Measurements from ENCODE around the gene HOXA1.

Gene HOXA1

DNA sequence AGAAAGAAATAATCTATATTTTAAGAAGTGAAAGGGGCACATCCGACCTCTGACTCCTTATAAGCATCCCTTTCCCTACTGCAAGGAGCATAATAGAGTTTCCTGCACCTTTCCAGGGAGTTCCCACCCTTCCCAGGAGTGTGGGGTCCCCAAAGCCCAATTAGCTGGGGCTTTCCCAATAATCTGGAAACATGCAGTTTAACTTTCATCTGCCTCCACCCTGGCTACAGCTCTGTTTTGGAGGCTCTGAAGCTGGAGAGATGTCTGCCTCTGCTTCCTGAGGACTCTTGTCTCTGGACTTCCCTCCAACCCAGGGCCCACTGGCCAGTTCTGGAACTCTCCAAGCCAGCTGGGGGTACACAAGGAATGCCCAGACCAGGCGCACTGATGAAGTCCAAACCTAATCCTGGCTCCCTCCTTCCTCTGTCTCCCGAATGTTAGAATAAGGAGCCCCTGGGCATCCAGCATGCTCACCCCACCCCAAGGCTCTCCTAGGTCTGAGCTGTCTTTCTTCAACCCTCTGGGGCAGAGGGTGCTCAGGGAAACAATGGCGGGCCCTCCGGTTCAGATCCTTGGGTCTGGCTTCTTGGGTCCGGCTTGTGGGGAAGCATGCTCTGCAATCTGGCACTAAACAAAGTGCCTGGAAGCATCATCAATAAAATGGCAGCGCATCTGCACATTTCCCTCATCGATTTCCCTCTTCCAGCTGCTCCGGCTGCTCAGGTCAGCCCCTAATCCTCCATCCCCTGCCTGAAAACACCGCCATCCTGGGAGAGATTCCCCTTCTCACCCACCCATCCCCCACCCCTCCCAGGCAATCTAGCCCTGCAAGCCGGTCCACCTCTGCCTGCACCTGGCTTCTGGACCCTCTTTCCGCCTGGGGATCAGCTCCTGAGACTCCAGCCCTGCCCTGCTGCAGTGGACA is 21.4 kb upstream of the HOXA1 start:
- DNase-seq (ENCODE audit: low read depth in 2 of 2): no peak

- DNase-seq (ENCODE audit: low read depth in 2 of 2): no peak
Observed at GRCh38 chr7:27116031-27116961, 20.5 kb upstream of the HOXA1 start.

GRCh38 chr7:27115221-27116026 is 19.6 kb upstream of the HOXA1 start:
- DNase-seq (ENCODE audit: low read depth in 2 of 2): no peak

GRCh38 chr7:27114881-27115220 is 19.1 kb upstream of the HOXA1 start:
- no peak for DNase-seq (ENCODE audit: low read depth in 2 of 2)

GRCh38 chr7:27113991-27114769 is 18.4 kb upstream of the HOXA1 start:
- DNase-seq (ENCODE audit: low read depth in 2 of 2): no peak

- no peak for DNase-seq (ENCODE audit: low read depth in 2 of 2)
Observed at GRCh38 chr7:27112955-27113949, 17.5 kb upstream of the HOXA1 start.

GRCh38 chr7:27112361-27112760 is 16.6 kb upstream of the HOXA1 start:
- no peak for DNase-seq (ENCODE audit: low read depth in 2 of 2)

DNA sequence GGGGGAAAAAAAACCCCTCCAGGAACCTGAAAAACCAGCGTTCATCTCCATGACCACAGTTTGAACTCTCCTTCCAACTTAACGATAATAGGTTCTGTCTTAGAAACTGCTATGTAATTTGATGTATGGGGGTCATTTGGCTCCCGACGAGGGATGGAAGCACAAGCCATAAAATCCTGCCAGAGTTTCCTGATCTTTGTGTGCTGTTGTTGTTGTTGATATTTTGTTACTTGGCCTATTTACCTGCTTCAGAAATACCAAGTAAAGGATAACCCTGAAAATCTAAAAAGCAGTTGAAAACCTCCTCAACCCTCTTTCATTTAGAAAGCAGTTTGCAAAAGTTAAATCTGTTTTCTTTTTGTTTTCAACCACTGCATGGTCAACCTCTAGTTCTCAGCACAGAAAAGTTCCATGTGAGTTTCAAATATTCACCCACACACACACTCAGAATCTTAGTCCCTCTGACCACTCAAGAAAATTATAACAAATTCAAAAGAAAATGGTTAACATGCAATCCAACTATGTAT is 16.0 kb upstream of the HOXA1 start:
- no peak for DNase-seq (ENCODE audit: low read depth in 2 of 2)

DNA sequence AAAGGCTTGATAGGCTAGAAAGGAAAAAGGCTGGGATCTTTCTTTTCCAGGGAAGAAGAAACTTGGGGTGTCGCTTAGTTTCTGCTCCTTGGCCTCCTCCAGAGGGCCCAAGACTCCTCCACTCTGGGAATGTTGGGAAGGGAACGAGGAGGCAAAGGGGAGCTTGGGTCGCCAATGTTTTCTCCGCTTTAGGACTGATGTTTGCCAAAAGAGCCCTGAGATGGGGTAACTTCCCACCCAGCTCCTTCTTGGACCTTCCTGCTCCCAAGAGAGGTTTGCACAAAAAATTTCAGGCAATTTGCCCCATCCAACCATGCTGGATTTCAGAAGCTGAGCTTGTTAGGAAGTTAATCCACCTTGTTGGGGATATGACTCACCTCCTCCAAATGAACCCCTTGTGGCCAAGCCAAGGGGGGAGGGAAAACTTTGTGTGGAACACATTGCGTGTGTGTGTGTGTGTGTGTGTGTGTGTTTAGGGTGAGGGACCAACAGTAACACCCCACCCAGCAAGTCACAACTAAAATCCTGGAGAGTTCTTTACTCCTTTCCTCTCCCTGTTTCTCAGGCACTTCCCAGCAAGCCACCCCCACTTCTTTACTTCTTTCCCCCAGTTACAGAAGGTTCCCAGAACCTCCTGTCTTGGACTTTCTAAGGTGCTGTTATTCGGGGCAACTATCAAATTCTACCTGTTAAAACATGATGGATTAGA is 15.4 kb upstream of the HOXA1 start:
- DNase-seq (ENCODE audit: low read depth in 2 of 2): no peak

- DNase-seq (ENCODE audit: low read depth in 2 of 2): no peak
Observed at GRCh38 chr7:27110186-27111031, 14.6 kb upstream of the HOXA1 start.

- DNase-seq (ENCODE audit: low read depth in 2 of 2): no peak
Observed at GRCh38 chr7:27109466-27110185, 13.8 kb upstream of the HOXA1 start.

DNA sequence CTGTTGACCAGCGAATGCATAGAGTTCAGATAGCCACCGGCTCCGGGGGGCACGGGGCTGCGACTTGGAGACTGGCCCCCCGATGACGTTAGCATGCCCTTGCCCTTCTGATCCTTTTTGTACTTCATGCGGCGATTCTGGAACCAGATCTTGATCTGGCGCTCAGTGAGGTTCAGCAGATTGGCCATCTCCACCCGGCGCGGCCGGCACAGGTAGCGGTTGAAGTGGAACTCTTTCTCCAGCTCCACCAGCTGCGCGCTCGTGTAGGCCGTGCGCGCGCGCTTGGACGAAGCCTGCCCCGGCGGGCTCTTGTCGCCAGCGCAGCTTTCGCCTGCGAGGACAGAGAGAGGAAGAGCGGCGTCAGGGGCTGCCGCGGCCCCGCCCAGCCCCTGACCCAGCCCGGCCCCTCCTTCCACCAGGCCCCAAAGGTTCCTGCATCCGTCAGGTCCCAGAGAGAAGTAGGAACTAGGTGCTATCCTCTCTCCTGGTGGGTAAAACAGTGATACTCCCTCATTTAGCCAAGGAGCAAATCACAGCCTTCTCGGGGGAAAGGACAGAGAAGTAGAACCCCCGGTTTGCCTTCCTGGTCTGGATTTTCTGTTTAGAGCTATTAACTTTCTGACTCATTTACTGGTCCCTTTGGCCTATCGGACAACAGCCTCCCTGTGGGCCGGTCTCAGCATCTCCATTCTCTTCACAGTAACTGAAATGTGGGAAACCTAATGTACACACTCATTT is 12.8 kb upstream of the HOXA1 start:
- DNase-seq (ENCODE audit: low read depth in 2 of 2): no peak

DNA sequence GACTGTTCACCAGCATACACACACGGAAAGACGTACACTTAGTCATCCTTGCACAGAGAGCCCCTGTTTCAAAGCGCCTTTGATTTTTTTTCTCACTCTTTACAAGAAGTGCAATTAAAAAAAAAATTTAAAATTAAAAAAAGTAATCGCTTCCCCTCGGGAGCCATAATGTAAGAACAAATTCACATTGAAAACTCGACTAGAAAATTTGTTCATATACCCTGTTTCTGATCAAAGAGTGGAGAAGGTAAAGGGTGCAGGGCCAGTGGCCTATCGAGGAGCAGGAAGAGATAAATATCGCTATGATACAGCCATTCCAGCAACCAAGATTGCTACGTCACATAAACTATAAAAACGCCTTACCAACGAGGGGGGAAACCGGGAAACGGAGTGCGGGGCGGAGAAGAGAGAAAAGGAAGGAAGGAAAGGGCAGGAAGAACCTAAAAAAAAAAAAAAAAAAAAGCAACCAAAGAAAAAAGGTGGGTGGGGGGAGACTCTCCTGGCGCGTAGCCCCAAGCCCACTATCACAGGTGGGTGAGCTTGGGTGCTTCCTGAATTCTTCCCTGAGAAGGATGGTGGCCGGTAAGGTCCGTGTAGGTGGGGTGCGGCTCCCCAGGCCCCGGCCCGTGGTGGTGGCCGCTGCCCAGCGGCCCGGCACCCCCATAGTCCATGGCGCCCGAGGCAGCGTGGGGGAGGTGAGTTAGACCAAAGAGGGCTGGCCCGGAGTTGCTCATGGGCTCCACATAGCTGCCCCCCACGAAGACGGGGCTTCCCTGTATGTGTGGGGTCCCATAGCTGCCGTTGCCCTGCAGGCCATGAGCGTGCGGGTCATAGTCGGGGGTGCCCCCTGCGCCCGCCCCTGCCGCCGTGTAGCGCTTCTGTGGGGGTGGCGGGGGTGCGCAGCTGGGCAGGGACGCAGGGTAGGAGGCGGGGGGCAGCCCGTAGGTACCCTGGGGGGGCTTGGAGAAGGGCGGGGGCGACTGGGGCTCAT is 11.9 kb upstream of the HOXA1 start:
- no peak for DNase-seq (ENCODE audit: low read depth in 2 of 2)

DNA sequence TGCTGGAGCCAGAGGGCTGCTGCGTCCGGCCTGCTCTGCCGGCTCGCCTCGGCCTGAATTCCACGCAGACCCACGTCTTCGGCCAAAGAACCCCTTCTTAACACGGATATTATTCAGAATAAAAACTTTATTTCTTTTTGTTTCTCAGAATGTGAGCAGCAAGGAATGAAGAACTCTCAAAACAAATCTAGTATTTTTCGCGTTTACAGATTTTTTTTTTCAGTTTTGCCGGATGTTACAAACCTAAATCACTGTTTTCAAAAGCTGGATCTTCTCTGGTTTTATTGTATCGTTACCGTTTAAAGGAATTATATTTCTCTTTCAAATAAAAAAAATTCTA is 11.1 kb upstream of the HOXA1 start:
- DNase-seq (ENCODE audit: low read depth in 2 of 2): no peak

DNA sequence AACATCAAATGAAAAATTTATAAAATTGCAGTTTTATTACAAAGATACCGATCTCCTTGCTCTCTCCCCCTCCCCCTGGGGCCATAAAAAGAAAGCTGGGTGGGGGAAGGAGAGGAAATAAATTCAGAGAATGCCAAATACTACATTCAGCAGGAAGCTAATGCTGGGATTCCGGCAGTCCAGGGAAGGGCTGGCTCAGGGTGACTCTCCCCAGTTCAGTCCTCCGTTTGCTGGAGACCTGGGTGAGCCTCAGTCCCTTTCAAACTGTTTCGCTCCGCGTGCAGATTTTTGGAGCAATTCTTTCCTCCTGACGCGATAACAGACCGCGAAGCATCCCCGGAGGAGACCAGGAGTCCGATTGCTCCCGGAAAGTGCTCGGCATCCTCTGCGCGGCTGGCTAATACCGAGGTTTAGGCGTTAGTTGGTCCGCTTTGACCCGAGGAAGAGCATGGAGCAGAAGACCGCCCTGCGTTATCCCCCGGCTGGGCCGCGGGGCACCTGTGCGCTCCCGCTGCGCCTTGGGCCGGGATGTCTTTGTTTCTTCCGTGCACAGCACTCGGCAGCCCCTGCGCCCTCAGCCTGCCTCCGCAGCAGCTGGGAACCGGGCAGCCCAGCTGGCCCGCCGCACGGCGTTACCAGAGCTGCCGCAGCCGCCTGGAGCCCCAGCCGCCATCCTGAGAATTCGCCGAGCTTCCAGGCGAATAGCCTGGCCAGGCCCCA is 10.5 kb upstream of the HOXA1 start:
- no peak for DNase-seq (ENCODE audit: low read depth in 2 of 2)

All from stimulated activated CD8-positive, alpha-beta memory T cell treated with anti-CD3 and anti-CD28 coated beads, Interleukin-7, amount 100 ng/mL, for 4 hours (primary cell).